T-cell (primary cell): Measurements from ENCODE around the gene LHPP. TPM values are rescaled to one million over a fixed set of nuclear protein-coding genes. Genes with fewer than 3 reads are reported as not detected.

Experiments
- ATAC-seq, 4 experiments: fragments of 200-7000 bp in 3 of 4; fragments of 150-1000 bp in 1 of 4; cut with Tn5 transposase; replicated peaks in 1 of 4; 1 replicate in 3 of 4; 2 replicates in 1 of 4; pipeline ENCODE4 v1.10.0; 2021; ENCODE audit warnings: moderate library complexity in 3 of 4, mild to moderate bottlenecking in 2 of 4, moderate number of reproducible peaks in 1 of 4
- CTCF ChIA-PET, 2 donors: fragments of 300-600 bp; sonication (Branson Sonifier 250); formaldehyde crosslinking; loops; one replicate each; lab custom pipeline; 2022; ENCODE audit warnings: antibody characterized with exemption in 2 of 2; lab: Charles Lee
- POLR2A ChIA-PET, 2 donors: fragments of 300-600 bp; sonication (Branson Sonifier 250); formaldehyde crosslinking; loops; one replicate each; lab custom pipeline; 2022; ENCODE audit warnings: antibody characterized with exemption in 2 of 2; lab: Charles Lee
- DNase-seq, 35 experiments: peaks; one replicate each; pipeline versions ENCODE4 v3.0.0 to v3.0.0-alpha.2; 2013 to 2023
- H3K27ac ChIP-seq: one replicate; pipeline ENCODE4 v1.5.1; 2013; ENCODE audit warnings: low read length
- H3K27me3 ChIP-seq, 2 experiments: replicated peaks in 1 of 2; 1 replicate in 1 of 2; 2 replicates in 1 of 2; pipeline versions ENCODE4 v1.6.1 to v1.7.0; 2013; ENCODE audit warnings: low read length in 1 of 2, mixed read lengths in 1 of 2; ENCODE audit not compliant: control insufficient read depth in 2 of 2, insufficient read depth in 2 of 2; ENCODE audit errors: extremely low read depth in 1 of 2
- H3K36me3 ChIP-seq, 2 donors: 1 replicate in 1 of 2; 2 replicates in 1 of 2; pipeline versions ENCODE4 v1.6.1 to v1.7.0; 2013; ENCODE audit warnings: low read length in 1 of 2; ENCODE audit not compliant: control insufficient read depth in 2 of 2, insufficient read depth in 1 of 2; ENCODE audit errors: extremely low read depth in 1 of 2
- H3K4me1 ChIP-seq, 2 experiments: 1 replicate in 1 of 2; 2 replicates in 1 of 2; pipeline versions ENCODE4 v1.6.1 to v1.7.0; 2013; ENCODE audit warnings: low read length in 2 of 2, mixed read lengths in 1 of 2; ENCODE audit not compliant: insufficient read depth in 2 of 2, control insufficient read depth in 1 of 2; ENCODE audit errors: extremely low read depth in 1 of 2
- H3K4me3 ChIP-seq, 2 donors: 1 replicate in 1 of 2; 2 replicates in 1 of 2; pipeline versions ENCODE4 v1.5.1 to v1.7.0; 2013; ENCODE audit warnings: mild to moderate bottlenecking in 2 of 2, low read length in 1 of 2, moderate library complexity in 1 of 2; ENCODE audit not compliant: control insufficient read depth in 1 of 2; ENCODE audit errors: extremely low read depth in 1 of 2
- H3K9me3 ChIP-seq: 2 replicates; pipeline ENCODE4 v1.7.0; 2013
- H3K27ac Mint-ChIP-seq, 2 donors: one replicate each; pipeline ENCODE4 v1.8.0; 2020 to 2021; ENCODE audit warnings: mild to moderate bottlenecking in 2 of 2, mixed read lengths in 2 of 2
- H3K27me3 Mint-ChIP-seq, 2 donors: one replicate each; pipeline ENCODE4 v1.8.0; 2021 to 2022; ENCODE audit warnings: mixed read lengths in 2 of 2
- H3K36me3 Mint-ChIP-seq: one replicate; pipeline ENCODE4 v1.8.0; 2021; ENCODE audit warnings: mixed read lengths
- H3K4me1 Mint-ChIP-seq, 3 donors: one replicate each; pipeline ENCODE4 v1.8.0; 2020 to 2022; ENCODE audit warnings: mixed read lengths in 3 of 3, mild to moderate bottlenecking in 1 of 3
- H3K4me3 Mint-ChIP-seq, 3 donors: one replicate each; pipeline ENCODE4 v1.8.0; 2020 to 2022; ENCODE audit warnings: mild to moderate bottlenecking in 3 of 3, mixed read lengths in 3 of 3, moderate library complexity in 3 of 3
- H3K9me3 Mint-ChIP-seq, 3 donors: one replicate each; pipeline ENCODE4 v1.8.0; 2020 to 2022; ENCODE audit warnings: mixed read lengths in 3 of 3
- WGBS: methylation state at CpG from one replicate; pipeline ENCODE4 v1.1.5; 2013; ENCODE audit warnings: missing lambda C conversion rate; ENCODE audit not compliant: insufficient coverage; 5-methylcytosine and 5-hydroxymethylcytosine counted together
- total RNA-seq, 35 experiments: library from RNA in 6 of 35; stranded (reverse) in 6 of 35; fragments of 120-200 nt in 1 of 35; gene quantifications; one replicate each; pipeline versions ENCODE4 v1.2.1 to v1.2.4 and lab custom pipeline; 2013 to 2026

LHPP gene
- total RNA-seq, 5 donors from 2014 or later (not counting 1 experiment from before 2014, with no cell fraction given) = 13.2 to 27.4 (median 22.3) TPM

DNA sequence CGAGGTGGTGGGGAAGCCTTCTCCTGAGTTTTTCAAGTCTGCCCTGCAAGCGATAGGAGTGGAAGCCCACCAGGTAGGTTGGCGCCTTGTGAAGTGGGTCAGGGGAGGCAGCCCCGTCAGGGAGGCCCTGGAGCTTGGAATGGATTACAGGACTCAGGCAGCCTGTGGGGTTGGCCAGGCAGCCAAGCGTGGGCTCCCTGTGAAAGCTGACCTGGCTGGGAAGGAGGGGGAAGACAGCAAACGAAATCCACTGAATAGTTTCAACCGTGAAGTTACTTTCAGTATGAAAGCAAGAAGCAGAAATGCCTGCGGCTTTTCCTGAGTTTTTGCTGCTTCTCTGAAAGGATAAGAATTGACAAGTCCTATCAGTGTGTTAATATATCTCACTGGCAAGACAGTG is 36.4 kb downstream of the LHPP start:
- peaks cover 2% of the 10 kb centered on the region in 2 experiments for H3K4me1 ChIP-seq
- H3K36me3 Mint-ChIP-seq = peaks cover 25% of the 10 kb centered on the region
- peaks cover 11 to 18% (median 11%) of the 10 kb centered on the region in 3 donors for H3K4me1 Mint-ChIP-seq
- H3K4me3 ChIP-seq = no peak overlapping the region
- H3K4me3 Mint-ChIP-seq = no peak overlapping the region
- ChIA-PET CTCF (no interaction called here), POLR2A (no interaction called here)
- WGBS = 90% methylated on average over 5 of the region's 8 CpGs
- no peak overlapping the region for H3K27ac Mint-ChIP-seq
- ATAC-seq = no peak
- H3K9me3 Mint-ChIP-seq = peaks cover 0 to 7% (median 4%) of the 10 kb centered on the region in 3 donors
- H3K9me3 ChIP-seq = no peaks in the 10 kb centered on the region
- H3K27me3 ChIP-seq = no peaks in the 10 kb centered on the region
- H3K27ac ChIP-seq = no peak overlapping the region
- no peak for DNase-seq
- peaks cover 6 to 12% of the 10 kb centered on the region in 2 donors for H3K36me3 ChIP-seq
- H3K27me3 Mint-ChIP-seq = no peaks in the 10 kb centered on the region

DNA sequence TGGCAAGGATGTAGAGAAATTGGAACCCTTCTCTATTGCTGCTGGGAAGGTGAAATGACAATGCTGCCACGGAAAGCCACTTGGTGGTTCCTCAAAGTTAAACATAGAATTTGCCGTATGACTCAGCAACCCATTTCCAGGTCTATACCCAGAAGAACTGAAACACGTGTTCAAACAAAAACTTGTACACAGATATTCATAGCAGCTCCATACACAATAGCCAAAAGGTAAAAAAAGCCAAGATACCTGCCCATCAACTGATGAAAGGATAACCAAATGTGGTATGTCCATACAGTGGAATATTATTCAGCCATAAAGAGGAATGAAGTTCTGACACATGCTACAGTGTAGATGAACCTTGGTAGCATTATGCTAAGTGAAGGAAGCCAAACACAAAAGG is 39.1 kb downstream of the LHPP start:
- Mint-ChIP-seq H3K4me1 (no peaks in the 10 kb centered on the region), H3K9me3 (peaks cover 0 to 7% (median 4%) of the 10 kb centered on the region in 3 donors), H3K27ac (no peak overlapping the region), H3K4me3 (no peak overlapping the region), H3K27me3 (no peaks in the 10 kb centered on the region), H3K36me3 (peaks cover 25% of the 10 kb centered on the region)
- H3K9me3 ChIP-seq = no peaks in the 10 kb centered on the region
- no peak for DNase-seq
- CTCF ChIA-PET = no interaction called here
- H3K27me3 ChIP-seq = no peaks in the 10 kb centered on the region
- 50% methylated on average over 1 of the region's 3 CpGs for WGBS
- H3K27ac ChIP-seq = no peak overlapping the region
- POLR2A ChIA-PET = no interaction called here
- H3K4me3 ChIP-seq = no peak overlapping the region
- no peaks in the 10 kb centered on the region for H3K4me1 ChIP-seq
- ATAC-seq = no peak
- H3K36me3 ChIP-seq = peaks cover 6 to 12% of the 10 kb centered on the region in 2 donors

DNA sequence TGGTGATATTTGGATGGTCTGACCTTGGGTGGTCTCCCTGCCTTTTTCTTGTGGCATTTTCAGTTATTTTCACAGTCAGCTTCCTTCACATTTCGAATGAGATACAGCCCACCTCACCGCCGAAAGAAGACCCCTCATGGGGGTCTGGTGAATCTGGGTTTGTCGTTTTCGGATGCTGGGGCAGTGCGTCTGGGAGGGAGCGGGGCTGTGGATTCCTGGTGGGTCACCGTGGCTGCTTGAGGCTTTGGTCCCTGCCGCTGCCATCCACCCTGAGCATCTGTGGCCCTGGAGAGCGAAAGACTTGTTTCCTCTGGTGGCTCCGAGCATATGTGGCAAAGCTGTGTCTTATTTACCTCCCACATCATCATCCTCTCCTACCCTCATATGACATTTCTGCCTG is 43.1 kb downstream of the LHPP start:
- H3K27ac Mint-ChIP-seq = no peak overlapping the region
- Histone ChIP-seq H3K27ac (no peak overlapping the region), H3K4me1 (no peaks in the 10 kb centered on the region), H3K9me3 (no peaks in the 10 kb centered on the region), H3K4me3 (no peak overlapping the region), H3K27me3 (no peaks in the 10 kb centered on the region), H3K36me3 (peaks cover 3 to 5% of the 10 kb centered on the region in 2 donors)
- DNase-seq (no peak), ATAC-seq (no peak)
- WGBS = 92% methylated on average over 11 of the region's 11 CpGs
- POLR2A ChIA-PET = interaction anchor here in 1 of 2 donors (0.6 kb wide), 1 partner anchor 390 kb away, joined by 3 read pairs; no protein-coding TSS in a partner anchor
- peaks cover 28% of the 10 kb centered on the region for H3K36me3 Mint-ChIP-seq
- no peak overlapping the region for H3K4me3 Mint-ChIP-seq
- no peaks in the 10 kb centered on the region for H3K4me1 Mint-ChIP-seq
- no peaks in the 10 kb centered on the region for H3K27me3 Mint-ChIP-seq
- H3K9me3 Mint-ChIP-seq = peaks cover 0 to 7% (median 4%) of the 10 kb centered on the region in 3 donors
- CTCF ChIA-PET = no interaction called here

DNA sequence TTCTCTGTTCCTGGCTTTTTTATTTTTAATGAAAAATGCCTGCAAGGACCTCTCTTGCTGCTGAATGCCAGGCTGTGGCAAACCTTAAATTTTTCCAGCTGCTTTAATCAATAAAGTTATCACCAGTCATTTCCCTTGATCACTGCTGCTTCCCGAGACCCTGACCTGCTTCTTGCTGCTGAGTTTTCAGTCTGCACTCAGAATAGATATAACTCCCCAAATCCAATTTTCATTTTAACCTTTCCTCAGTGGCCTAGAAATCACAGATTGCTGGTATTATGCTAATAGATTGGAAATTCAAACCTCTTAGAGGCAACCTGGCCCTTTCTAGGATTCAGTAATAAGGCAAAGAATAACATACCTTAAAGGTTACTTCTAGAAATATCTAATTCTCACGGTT is 43.7 kb downstream of the LHPP start:
- WGBS = no CpG with 5 or more reads among the region's 2 CpGs
- Histone ChIP-seq H3K9me3 (no peaks in the 10 kb centered on the region), H3K4me1 (no peaks in the 10 kb centered on the region), H3K27ac (no peak overlapping the region), H3K27me3 (no peaks in the 10 kb centered on the region), H3K4me3 (no peak overlapping the region), H3K36me3 (peaks cover 3 to 5% of the 10 kb centered on the region in 2 donors)
- no peaks in the 10 kb centered on the region for H3K4me1 Mint-ChIP-seq
- DNase-seq = no peak
- H3K9me3 Mint-ChIP-seq = peaks cover 0 to 7% (median 4%) of the 10 kb centered on the region in 3 donors
- H3K36me3 Mint-ChIP-seq = peaks cover 30% of the 10 kb centered on the region
- H3K27ac Mint-ChIP-seq = no peak overlapping the region
- no peaks in the 10 kb centered on the region for H3K27me3 Mint-ChIP-seq
- ChIA-PET POLR2A (interaction anchor here in 1 of 2 donors (0.6 kb wide), 1 partner anchor 389 kb away, joined by 3 read pairs; no protein-coding TSS in a partner anchor), CTCF (no interaction called here)
- no peak overlapping the region for H3K4me3 Mint-ChIP-seq
- no peak for ATAC-seq

DNA sequence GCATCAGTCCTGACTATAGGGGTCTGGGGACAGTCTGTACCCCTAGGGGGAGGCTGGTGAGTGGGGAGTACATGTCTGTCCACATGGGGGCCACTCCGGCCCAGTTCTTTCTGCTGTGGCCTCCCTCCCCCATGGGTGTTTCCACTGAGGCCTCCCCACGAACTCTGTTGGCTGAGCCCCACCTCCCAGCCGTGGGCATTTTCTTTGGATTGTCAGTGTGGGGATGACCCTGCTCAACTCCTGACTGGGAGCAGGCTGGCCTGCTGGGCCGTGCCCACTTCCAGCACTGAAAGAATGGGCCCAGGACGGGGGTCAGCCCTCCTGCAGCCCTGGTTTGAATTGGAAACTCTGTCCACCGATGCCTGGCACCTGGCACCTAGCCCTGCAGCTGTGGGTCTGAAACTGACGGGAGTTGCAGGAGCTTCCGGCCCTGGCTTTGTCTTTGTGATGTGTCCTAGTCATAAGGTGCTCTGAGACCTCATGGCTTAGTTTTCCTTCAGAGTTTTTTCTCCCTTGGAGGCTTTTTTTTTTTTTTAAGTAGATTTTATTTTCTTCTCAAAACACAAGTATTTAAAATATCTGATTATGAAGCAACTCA is 46.5 kb downstream of the LHPP start:
- Histone ChIP-seq H3K4me3 (no peak overlapping the region), H3K27me3 (no peaks in the 10 kb centered on the region), H3K4me1 (peaks cover 0 to 9% of the 10 kb centered on the region in 2 experiments), H3K9me3 (no peaks in the 10 kb centered on the region), H3K36me3 (peaks cover 0 to 3% of the 10 kb centered on the region in 2 donors), H3K27ac (no peak overlapping the region)
- ChIA-PET POLR2A (interaction anchor here in 1 of 2 donors (0.7 kb wide), 1 partner anchor 15 kb away, joined by 4 read pairs; no protein-coding TSS in a partner anchor), CTCF (interaction anchor here in 1 of 2 donors (0.7 kb wide), 1 partner anchor 375 kb away, joined by 3 read pairs; no protein-coding TSS in a partner anchor)
- Mint-ChIP-seq H3K36me3 (peaks cover 15% of the 10 kb centered on the region), H3K4me3 (no peak overlapping the region), H3K27ac (no peak overlapping the region), H3K27me3 (no peaks in the 10 kb centered on the region), H3K4me1 (peaks cover 0 to 5% (median 2%) of the 10 kb centered on the region in 3 donors), H3K9me3 (no peaks in the 10 kb centered on the region)
- DNase-seq (no peak), ATAC-seq (no peak)
- 80% methylated on average over 6 of the region's 8 CpGs for whole genome bisulfite sequencing

DNA sequence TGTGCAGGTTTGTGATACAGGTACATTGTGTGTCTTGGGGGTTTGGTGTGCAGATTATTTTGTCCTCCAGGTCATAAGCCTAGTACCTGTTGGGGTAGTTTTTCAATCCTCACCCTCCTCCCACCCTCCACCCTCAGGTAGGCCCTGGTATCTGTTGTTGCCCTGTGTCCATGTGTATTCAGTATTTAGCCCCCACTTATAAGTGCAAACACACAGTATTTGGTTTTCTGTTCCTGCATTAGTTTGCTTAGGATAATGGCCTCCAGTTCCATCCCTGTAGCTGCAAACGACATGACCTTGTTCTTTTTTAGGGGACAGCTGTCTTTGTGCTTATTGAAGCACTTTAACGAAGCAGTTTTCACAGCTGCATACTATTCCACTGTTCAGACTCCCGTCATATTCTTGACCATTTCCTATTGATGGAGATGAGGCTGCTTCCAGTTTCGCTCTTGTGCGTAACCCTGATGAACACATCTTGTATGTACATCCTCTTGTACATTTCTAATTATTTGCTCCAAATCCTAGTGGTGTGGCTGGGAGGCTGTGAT is 47.4 kb downstream of the LHPP start:
- H3K27me3 Mint-ChIP-seq = no peaks in the 10 kb centered on the region
- Histone ChIP-seq H3K27ac (no peak overlapping the region), H3K9me3 (no peaks in the 10 kb centered on the region), H3K27me3 (no peaks in the 10 kb centered on the region), H3K4me1 (peaks cover 0 to 9% of the 10 kb centered on the region in 2 experiments), H3K36me3 (peaks cover 0 to 3% of the 10 kb centered on the region in 2 donors), H3K4me3 (no peak overlapping the region)
- peaks cover 0 to 5% (median 2%) of the 10 kb centered on the region in 3 donors for H3K4me1 Mint-ChIP-seq
- H3K27ac Mint-ChIP-seq = no peak overlapping the region
- H3K9me3 Mint-ChIP-seq = no peaks in the 10 kb centered on the region
- ChIA-PET CTCF (no interaction called here), POLR2A (interaction anchor here in 1 of 2 donors (0.7 kb wide), 1 partner anchor 16 kb away, joined by 4 read pairs; no protein-coding TSS in a partner anchor)
- WGBS = 63% methylated on average over 3 of the region's 5 CpGs
- no peak for ATAC-seq
- no peak overlapping the region for H3K4me3 Mint-ChIP-seq
- DNase-seq = no peak
- peaks cover 15% of the 10 kb centered on the region for H3K36me3 Mint-ChIP-seq
